Ovary (tissue), 3 donors: ENCODE results near the gene NAA10.

Source experiments
- EP300 ChIP-seq: sonication (generic); formaldehyde crosslinking; IDR thresholded peaks from one replicate; pipeline ENCODE4 v1.6.1; 2017; ENCODE audit warnings: antibody characterized with exemption
- TF ChIP-seq, protein P1 (sequence below), 3 donors: fragments of 450-650 bp in 2 of 3; fragments of 200-600 bp in 1 of 3; IDR thresholded peaks; one replicate each; pipeline versions ENCODE4 v1.5.1 to v1.8.0; 2016 to 2022; ENCODE audit warnings: antibody characterized with exemption in 3 of 3, mild to moderate bottlenecking in 1 of 3
- donor health status: DM: no; HTN: no; CAD: no.

DNA sequence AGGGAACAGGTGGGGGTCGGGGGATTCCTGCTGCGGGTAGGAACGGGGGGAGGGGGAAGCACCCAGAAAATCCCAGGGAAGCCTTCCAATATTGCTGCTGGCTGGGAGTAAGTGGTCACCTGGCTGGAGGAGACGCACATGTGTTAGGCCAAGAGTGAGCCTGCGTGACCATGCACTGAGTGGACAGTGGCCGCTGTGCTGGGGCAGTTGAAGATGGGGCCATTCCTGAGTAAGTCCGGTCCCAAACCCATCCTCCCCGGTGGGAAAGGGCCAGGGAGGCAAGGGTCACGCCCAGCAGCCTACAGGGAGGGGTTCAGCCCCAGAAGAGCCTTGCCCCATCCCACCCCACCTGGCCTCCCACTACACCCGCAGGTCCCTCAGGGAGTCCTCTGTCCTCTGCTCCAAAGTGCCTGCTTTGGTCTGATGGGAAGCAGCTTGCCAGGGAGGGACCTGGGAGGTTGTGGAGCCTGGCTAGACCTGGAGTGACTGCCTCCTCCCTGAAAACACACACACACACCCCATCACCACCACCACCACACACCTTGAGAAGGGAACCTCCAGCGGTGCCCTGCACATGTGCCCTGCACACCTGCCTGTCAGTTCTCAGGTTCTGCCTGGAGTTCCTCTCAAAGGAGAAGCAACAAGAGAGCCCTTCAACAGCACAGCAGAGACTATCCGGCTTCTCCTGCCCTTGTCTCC is 54.9 kb downstream of the NAA10 start:
- TF ChIP-seq, protein P1, sequence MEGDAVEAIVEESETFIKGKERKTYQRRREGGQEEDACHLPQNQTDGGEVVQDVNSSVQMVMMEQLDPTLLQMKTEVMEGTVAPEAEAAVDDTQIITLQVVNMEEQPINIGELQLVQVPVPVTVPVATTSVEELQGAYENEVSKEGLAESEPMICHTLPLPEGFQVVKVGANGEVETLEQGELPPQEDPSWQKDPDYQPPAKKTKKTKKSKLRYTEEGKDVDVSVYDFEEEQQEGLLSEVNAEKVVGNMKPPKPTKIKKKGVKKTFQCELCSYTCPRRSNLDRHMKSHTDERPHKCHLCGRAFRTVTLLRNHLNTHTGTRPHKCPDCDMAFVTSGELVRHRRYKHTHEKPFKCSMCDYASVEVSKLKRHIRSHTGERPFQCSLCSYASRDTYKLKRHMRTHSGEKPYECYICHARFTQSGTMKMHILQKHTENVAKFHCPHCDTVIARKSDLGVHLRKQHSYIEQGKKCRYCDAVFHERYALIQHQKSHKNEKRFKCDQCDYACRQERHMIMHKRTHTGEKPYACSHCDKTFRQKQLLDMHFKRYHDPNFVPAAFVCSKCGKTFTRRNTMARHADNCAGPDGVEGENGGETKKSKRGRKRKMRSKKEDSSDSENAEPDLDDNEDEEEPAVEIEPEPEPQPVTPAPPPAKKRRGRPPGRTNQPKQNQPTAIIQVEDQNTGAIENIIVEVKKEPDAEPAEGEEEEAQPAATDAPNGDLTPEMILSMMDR (IDR thresholded peaks at IDR 0.05): no peak
- TF ChIP-seq EP300: no peak
